Limb (tissue), 2 donors: Measurements from ENCODE around the gene ST3GAL4.
"Not testable (repeated sequence)": the region's sequence is repeated elsewhere in the genome, so short reads cannot be mapped to it uniquely, and the experiment has no call there.

Experiments used
- DNase-seq, 2 donors: peaks; one replicate each; pipeline ENCODE4 v3.0.0-alpha.2; 2016; ENCODE audit errors: extremely low spot score in 2 of 2

The ST3GAL4 gene

DNA sequence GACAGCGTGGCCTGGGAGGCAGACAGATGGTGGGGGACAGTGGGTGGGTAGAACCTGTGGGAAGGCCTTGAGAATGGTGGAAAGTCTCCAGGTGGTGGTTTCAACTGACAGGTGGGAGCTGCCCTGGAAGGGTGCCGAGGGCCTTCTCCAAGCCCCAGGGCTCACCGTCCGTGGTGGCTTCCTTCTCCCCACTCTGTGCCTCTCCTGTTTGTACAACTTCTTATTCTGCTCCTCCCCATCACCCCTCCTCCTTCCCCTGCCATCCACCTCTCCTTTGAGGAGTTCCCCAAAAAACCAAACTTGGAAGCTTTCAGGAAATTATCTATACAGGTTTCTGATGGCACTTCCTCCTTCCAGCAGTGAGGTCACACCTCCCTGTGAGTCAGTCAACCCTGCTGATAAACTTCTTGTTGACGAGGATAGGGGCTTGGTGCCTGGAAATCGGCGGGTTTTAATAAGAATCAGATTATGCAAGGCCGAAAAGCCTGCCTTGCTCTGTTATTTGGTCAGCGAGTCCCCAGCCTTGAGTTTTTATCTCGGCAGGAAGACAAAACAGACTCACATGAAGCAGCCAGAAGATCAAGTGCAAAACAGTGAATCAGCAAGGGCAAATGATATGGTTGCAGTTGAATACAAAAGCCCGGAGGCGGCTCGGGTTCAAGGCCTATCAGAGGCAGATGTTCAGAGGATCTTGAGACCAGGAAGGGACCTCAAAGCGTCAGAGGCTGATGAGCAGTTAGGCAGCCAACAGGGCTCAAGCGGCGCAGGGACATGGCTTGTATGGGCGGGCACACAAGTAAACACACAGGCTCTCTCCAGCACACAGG is 9.5 kb upstream of the ST3GAL4 start:
- no peak for DNase-seq

DNA sequence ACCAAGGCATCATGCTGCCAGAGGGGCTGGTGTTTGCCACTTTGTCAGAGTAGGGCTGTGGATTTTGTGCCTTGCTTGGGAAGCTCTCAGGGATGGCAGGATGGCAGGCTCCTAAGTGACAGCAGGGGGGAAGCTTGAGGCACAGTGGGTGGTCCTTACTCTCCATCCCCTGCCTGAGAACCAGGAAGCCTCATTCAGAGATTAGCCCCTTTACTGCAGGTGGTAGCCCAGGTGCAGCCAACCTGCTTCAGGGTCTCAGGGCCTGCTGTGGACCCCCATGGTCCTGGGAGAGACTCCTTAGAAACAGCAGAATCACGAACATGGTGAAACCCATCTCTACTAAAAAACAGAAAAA is 8.9 kb upstream of the ST3GAL4 start:
- DNase-seq, result no peak

DNA sequence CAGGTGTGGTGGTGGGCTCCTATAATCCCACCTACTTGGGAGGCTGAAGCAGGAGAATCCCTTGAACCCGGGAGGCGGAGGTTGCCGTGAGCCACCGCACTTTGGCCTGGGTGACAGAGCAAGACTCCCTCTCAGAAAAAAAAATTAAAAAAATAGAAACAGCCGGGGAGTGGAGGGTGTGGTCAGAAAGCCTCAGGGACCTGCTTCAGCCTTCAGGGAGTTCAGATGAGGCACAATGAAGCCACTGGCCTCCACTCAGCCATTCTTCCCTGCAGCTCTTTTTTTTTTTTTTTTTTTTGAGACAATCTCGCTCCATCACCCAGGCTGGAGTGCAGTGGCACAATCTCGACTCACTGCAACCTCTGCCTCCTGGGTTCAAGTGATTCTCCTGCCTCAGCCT is 8.5 kb upstream of the ST3GAL4 start:
- DNase-seq, result not testable (repeated sequence)

DNA sequence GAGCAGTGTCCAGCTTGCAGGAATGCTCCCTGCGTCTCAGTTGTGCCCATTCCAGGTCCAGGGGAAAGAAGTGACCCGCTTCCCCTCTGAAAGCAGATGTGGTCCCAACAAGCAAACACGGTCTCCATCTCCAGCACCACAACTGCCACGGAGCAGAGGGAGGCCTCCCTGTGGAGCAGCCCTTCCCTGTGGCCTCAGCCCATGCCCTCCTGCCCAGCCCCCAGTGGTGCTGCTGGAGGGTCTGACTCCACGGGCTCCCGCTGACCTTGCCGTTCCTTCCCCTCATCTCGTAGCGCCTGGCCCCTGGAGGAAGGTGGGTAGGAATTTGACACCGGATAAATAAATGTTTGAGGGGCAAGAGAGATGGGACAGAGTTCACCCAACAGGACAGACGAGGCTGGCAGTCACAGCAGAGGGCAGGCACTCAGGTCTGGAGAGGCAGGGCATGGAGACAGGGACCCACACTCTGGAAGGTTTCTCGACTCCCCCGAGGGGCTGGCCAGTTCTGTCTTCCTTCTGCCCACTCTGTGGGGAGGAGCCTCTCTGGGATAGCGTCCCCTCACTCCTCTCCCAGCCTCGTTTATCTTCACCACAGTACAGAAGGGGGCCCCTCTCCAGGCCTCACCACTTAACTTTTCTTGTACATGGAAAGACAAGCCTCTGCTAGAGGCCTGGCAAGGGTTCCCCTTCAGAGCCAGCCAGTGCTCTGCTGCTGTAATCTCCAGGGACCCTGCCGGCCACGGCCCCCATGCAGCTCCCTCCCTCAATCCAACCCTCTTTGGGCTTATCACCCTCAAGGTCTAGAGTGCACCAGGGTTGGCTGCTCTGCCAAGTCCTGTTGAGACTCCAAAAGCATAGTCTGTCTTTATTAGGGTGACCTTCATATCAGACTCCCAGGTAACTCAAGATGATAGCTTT is 7.5 kb upstream of the ST3GAL4 start:
- peak in 1 of 2 donors; percentile 24 for DNase-seq

DNA sequence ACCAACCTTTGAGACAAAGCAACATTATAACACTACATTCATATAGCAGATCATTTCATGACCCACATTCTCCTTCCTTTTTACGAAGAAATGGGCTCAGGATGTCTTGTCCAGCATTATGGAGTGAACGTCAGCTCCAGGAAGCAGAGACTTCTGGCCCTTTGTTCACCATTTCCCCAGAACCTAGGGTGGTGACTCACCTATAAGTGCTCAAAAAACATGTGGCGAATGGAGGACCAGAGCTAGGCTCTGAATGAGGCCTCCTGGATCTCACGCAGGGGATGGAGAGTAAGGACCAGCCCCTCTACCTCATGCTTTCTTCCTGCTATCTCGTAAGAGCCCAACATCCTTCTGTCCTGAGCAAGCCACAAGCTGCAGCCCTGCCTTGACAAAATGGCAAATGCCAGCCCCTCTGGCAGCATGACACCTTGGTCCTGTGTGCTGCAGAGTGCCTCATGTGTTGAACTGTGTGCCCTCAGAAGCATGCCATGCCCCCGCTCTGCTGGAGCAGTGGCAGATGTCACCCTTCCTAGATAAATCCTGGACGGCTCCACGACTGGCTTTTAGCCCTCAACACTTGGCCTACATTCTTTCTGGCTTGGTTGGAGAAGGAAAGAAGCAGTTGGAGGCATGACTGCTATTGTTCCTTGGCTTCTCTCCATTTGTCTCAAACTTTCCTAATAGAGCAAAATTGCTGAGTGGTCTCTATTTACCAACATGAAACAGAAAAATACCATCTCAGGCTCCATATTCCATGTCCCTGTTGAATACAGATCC is 6.5 kb upstream of the ST3GAL4 start:
- DNase-seq, result no peak

DNA sequence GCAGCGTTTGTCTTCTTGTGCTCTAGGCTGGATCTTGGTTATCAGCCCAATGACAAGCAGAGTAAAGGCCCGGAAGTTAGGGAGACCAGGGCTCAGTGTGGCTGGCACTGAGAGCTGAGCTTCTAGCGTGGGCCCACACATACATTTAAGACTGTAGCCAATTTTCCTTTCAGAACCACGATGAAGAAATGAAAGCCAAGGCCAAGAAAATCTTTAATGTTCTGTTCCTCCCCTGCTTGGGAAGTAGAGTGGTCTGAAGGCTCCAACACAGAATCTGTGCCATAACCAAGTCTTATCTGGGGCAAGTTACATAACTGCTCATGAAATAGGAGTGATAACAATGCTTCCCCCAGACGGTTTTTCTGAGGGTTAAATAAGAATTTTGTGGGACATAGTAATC is 4.7 kb upstream of the ST3GAL4 start:
- DNase-seq, result no peak

DNA sequence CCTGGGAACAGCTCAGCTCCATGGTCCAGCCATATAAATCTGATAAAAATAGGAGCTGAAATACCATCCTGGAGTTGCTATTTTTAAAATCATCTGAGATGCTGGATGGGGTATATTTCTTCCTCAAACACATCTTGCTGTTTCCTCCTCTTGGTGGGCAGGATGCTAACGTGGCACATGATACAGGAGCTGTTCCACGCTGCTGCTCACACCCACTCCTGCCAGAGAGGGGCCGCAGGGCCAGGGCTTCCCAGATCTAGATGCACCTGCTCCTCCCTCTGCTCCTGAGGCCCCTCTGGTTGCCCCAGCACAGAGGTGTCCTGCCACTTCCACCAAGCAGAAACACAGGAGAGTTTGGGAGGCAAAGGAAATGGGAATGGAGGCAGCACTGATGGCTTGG is 3.3 kb upstream of the ST3GAL4 start:
- DNase-seq, result no peak

DNA sequence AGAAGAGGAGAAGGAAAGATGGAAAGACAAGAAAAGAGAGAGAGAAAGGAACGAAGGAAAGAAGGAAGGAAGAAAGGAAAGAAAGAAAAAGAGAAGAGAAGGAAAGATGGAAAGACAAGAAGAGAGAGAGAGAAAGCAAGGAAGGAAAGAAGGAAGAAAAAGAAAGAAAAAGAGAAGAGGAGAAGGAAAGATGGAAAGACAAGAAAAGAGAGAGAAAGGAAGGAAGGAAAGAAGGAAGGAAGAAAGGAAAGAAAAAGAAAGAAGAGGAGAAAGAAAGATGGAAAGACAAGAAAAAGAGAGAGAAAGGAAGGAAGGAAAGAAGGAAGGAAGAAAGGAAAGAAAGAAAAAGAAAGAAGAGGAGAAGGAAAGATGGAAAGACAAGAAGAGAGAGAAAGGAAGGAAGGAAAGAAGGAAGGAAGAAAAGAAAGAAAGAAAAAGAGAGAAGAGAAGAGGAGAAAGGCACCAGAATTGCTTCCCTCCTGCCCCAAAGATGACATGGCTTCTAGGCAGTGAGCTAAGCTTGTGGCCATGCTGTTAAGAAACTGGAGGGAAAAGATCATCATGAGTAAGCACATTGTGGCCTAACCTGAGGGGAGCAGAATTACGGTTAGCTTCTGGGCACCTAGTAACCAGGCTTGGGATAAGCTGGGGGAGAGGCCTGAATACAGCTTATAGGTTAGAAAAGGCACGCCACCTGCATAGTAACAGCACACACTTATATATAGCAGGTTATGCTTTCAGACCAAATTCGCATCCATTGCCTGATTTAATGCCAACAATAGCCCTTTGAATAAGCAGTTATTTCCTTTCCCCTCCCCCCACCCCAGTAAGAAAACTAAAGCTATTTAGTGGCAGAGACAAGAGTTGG is 2.3 kb upstream of the ST3GAL4 start:
- DNase-seq, result no peak

DNA sequence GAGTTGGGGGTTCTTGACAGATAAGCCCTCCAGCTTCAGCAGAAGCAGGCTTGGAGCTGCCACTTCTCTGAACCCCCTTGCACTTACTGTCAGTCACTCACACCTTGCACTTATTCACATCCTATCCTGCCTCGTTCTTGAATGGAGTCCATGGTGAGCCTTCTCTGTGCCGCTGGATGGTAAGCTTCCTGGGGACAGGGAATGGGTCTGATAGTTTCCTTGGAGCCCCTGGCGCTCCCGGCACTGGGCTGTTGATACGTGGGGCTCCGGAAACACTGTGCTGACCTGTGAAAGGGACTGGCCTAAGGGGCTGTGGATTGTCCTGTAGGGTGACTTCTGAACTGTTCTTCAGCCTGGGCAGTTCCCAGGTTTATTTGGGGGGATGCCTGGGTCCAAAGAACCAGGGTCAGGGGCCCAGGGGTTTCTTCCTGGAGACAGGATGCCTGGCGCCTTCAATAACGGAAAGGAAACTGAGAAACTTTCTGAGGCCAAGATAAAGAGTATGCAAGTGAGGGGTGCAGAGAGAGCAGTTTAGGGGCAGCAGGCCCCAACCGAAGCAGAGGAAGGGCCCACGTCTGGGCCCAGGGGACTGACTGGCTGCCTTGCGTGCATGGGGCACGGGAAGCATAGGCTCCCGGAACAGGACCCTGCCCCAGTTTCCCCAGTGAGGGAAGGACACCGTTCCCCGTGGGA is 709 bp upstream of the ST3GAL4 start:
- no peak for DNase-seq

DNA sequence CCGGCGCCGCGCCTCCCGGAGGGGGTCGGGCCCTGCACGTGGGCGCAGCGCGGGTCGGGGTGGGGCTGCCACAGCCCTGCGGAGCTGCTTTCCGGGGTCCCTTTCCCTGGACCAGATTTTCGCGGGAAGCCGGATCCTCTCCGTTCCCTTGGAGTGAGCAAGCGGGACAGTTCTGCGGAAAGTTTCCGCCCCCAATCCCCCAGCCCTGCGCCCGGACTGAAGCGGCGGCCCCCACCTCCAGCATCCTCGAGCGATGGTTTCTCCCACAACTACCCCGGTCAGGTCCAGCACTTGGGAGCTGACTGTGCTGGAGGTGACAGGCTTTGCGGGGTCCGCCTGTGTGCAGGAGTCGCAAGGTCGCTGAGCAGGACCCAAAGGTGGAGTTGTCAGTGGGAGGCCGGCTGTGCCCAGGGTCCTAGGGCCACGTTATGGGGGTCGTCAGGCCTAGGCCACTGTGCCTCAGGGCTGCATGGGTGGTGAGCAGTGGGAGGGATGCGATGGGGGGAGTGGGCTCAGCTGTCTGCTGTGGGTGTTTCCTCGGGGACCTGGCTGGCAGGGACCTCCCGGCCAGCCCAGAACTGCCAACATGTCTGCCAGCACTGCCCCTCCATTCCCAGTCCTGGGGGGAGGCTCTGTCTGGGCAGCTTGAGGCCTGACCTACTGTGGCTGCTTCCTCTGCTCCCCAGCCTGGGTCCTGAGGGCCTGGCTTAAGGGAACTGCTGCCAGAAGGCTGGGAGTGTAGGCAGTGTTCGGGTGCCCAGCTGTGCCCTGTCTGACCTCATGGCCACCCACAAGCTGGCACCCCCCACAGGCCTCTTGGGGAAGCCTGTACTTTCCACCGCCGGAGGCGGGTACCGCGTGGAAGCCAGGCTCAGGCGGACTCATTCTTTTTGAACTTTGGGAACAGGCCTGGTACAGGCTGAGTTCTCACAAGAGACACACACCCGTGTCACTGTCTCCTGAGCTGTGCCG is 726 bp downstream of the ST3GAL4 start:
- DNase-seq, result no peak

DNA sequence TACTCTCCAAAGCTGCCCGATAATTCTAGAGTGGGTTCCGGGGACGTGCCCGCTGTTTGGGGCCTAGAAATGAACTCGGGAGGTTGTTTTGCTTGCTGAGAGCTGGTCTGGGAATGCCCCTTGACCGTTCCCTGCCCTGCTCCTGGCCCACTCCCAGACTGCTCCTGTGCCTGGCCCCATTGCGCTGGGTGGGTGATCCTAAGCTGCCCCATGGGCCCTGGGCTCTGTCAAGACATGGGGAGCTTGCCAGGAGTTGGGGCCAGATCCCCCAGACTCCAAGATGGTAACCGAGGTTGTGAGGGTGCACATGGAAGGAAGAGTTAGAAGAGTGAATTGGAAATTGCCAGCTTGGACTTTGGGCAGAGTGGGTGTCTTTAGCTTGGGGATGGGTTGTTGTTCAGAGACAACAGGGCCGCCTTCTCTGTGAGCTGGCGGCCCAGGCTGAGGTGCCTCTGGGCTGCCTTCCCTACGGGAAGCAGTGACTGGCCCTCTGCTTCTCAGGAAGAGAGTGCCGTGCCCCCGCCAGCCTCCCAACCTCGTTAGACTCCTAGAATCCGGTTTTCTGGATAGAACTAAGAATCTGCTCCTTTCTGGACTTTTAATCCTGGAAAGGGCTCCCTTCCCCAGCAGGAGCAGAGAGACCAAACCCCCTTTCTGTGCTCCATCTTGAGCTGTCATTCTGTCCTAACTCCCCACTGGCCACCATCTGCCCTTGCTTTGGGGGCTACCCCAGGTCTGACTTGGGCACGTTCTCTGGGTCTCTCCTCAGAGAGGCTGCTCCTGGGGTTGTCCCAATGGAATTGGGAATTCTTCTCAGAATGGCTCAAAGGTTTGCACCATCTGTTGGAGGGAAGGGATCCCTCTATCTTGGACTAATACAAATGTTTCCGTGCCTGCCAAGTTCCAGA is 1.8 kb downstream of the ST3GAL4 start:
- DNase-seq, result no peak

DNA sequence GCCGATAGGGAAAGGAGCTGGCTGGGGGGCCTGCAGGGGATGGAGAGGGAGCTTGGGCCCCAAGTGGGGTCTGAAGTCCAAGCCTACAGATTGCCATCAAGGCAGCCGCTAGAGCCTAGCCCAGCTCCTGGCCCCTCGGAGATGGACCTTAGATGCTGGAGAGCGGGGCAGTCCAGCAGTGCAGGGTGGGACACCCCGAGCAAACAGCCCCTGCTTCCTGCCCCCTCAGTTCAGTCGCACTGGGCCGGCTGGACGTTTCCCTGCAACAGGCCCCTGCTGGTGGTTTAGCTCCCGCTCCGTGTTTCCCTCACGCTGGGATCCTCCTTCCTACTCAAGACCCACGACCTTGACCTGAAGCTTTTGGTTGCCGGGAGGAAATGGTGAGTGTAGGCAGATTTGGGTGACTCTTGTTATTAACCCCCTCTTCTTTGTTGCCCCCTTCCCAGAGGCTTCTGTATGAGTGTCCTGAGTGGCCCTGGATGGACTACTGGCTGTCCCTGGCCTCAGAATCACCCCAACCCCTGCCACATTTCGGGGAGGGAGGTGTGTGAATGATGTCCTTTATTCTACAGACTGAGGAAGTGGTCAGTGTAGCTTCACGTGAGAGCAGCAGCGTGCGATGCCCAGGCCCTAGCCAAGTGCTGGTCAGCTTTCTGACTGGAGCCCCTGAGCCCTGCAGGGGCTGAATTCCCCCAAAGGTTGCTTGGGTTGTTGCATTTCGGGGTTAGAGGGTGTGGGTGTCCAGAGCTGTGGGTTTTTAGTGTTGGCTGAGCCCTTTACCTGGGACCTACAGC is 2.7 kb downstream of the ST3GAL4 start:
- DNase-seq, result peak in 1 of 2 donors; percentile 36

DNA sequence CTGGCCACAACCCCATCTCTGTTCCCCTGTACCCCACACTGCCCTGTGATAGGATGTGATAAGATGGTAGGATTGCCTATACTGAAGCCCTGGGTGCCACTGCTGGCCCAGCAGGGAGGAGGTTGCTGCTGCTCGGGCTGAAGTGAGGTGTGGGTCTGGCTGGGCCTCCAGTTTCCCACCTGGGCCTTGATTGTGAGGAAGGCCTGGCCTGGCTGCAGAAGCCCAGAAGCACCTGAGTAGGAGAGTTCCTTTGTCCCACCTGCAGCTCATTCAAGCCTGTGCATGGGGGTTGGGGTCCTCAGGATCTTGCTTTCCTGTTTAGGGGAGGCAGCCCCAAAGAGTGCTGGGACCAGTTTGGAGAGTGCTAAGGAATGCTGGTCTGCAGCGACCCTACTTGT is 3.3 kb downstream of the ST3GAL4 start:
- no peak for DNase-seq

DNA sequence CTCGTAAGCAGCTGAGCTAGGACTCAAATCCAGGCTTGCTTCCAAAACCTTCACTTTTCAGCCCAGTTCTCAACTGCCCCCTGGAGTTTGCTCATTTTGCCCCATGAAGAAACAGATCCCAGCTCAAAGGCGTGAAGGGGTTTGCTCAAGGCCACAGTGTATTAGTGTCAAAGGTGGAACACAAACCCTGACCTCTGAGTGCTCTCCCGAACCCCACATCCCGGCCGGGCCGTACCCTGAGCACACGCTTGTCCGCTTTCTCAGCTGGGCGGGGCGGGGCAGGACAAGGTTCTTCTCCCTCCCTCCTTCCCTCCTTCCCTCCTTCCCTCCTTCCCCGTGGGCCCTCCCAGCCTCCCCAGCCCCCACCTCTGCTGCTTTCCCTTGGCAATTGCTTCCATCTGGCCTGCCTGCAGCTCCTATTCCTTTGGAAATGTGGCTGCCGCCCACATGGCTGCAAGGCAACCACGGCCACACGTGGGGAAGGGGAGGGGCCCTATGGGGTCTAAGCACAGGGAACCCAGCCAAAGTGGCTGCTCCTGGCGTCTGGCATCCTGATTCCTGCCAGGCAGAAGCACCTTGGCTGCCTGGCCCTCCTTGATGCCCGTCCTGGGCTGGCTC is 4.1 kb downstream of the ST3GAL4 start:
- peak; percentile 82 to 84 for DNase-seq

DNA sequence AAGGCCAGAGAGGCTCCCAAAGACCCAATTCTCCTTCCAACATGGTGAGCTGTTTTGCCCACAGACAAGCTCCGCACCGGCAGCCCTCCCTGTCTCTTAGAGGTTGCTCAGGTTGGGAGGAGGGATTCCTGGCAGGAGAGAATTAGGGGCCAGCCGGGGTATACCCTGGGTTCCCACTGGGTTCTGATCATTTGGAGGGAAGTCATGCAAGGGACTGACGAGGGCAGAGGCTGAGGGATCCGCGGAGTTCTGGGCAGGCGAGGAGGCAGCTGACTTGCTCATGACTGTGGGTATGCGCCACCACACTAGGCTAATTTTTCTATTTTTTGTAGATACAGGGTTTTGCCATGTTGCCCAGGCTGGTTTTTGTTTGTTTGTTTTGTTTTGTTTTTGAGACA is 4.6 kb downstream of the ST3GAL4 start:
- no peak for DNase-seq

DNA sequence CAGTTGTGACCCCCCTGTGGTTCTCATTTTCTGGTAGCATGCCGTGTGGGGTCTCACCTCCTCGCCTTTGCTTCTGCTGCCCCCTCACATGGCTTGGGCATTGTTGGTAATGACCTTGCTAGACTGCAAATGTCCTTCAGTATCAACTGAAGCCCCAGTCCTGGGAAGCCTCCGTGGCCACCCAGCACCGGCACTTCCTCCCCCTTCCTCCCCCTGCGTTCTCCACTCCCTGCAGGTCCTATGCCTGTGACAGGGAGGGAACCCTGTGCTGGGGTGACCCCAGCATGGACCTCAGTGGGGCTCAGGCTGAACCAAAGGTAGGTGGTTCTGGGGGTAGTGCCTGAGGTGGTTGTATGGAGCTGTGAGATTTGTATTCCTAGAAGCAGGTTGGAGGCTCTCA is 5.9 kb downstream of the ST3GAL4 start:
- DNase-seq, result no peak
